ENCODE measurements around the gene CCDC88C.

CCDC88C gene

DNA sequence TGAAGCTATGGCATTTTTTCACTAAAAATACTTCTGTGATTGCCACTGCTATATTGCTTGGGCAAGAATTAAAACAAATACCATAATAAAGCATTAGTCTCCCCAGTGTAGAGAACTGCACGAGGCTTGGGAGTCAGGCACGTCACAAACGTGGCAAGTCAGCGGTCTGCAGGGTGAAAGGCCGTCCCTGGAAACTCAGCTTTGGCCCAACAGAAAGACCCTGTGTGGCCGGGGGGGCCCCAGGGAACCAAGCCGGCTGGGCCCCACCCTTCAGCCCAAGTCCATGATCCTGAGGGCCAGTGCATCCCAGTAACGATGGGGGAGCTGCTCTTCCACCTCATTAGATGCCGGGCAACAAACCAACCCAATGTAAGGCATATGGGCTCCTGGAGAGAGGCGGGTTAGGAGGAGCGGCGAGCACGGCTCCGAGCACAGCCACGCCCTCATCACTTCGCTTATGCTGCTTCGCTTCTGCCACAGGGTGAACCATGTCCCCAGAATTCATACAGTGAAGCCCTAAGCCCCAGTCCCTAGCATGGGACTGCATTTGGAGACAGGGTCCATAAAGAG lies 122.3 kb downstream of the CCDC88C start:
- DNase-seq (ENCODE audit: low read depth) = no peak
- H3K4me3 ChIP-seq (ENCODE audit: control insufficient read depth, low read depth, low read length) = no peak overlapping the region
- TF ChIP-seq, protein P1, sequence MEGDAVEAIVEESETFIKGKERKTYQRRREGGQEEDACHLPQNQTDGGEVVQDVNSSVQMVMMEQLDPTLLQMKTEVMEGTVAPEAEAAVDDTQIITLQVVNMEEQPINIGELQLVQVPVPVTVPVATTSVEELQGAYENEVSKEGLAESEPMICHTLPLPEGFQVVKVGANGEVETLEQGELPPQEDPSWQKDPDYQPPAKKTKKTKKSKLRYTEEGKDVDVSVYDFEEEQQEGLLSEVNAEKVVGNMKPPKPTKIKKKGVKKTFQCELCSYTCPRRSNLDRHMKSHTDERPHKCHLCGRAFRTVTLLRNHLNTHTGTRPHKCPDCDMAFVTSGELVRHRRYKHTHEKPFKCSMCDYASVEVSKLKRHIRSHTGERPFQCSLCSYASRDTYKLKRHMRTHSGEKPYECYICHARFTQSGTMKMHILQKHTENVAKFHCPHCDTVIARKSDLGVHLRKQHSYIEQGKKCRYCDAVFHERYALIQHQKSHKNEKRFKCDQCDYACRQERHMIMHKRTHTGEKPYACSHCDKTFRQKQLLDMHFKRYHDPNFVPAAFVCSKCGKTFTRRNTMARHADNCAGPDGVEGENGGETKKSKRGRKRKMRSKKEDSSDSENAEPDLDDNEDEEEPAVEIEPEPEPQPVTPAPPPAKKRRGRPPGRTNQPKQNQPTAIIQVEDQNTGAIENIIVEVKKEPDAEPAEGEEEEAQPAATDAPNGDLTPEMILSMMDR (conservative IDR thresholded peaks at IDR 0.05; ENCODE audit: control insufficient read depth, insufficient read depth, low read depth, low read length) = no peak

DNA sequence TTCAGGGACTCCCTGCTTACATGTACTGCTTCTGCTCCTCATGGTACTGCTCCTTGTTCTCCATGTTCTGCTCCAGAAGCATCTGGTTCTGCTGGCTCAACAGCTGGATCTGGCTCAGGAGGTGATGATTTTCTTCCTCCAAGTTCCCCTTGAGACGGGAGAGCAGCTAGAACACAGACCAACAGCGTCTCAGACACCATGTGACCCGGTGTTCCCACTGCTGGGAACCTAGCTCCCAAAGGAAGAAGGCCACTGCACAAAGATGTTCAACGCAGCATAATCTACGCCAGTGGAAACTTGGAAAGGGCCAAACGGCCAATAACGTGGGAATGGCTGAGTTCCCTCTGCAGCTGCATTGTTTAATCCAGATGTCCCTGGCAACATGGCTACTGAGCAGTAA lies 123.5 kb downstream of the CCDC88C start:
- TF ChIP-seq, protein P1 (conservative IDR thresholded peaks at IDR 0.05; ENCODE audit: control insufficient read depth, insufficient read depth, low read depth, low read length) = no peak
- peak; percentile 18 for DNase-seq (ENCODE audit: low read depth)
- H3K4me3 ChIP-seq (ENCODE audit: control insufficient read depth, low read depth, low read length) = no peak overlapping the region

DNA sequence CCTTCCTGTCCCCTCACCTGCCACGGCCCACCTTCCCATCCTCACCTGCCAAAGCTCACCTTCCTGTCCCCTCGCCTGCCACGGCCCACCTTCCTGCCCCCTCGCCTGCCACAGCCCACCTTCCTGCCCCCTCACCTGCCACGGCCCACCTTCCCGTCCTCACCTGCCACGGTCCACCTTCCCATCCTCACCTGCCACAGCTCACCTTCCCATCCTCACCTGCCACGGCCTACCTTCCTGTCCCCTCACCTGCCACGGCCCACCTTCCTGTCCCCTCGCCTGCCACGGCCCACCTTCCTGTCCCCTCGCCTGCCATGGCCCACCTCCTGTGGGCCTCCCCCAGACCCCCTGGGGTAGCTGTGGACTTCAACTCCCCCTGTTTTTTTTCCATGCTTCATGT lies 124.3 kb downstream of the CCDC88C start:
- no peak for DNase-seq (ENCODE audit: low read depth)
- no peak overlapping the region for H3K4me3 ChIP-seq (ENCODE audit: control insufficient read depth, low read depth, low read length)
- TF ChIP-seq, protein P1 (conservative IDR thresholded peaks at IDR 0.05; ENCODE audit: control insufficient read depth, insufficient read depth, low read depth, low read length) = no peak

DNA sequence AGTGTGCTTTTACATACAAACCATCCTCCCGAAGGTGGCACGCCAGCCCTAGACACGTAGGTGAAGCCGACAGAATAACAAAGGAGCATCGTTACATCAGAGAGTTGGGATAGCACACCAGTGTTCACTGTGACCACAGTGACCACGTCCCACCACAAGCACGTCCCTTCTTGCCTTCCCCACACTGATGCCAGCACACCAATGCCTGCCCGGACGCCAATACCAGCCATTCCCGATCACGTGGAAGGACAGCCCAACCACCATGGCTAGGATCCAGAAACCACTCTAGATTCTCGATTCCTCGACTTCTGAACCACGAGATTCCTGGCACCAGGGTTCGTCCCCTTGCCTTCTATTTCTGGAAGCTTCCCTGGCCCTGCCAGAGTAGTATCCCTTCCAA lies 125.1 kb downstream of the CCDC88C start:
- DNase-seq (ENCODE audit: low read depth) = no peak
- no peak overlapping the region for H3K4me3 ChIP-seq (ENCODE audit: control insufficient read depth, low read depth, low read length)
- TF ChIP-seq, protein P1 (conservative IDR thresholded peaks at IDR 0.05; ENCODE audit: control insufficient read depth, insufficient read depth, low read depth, low read length) = no peak

DNA sequence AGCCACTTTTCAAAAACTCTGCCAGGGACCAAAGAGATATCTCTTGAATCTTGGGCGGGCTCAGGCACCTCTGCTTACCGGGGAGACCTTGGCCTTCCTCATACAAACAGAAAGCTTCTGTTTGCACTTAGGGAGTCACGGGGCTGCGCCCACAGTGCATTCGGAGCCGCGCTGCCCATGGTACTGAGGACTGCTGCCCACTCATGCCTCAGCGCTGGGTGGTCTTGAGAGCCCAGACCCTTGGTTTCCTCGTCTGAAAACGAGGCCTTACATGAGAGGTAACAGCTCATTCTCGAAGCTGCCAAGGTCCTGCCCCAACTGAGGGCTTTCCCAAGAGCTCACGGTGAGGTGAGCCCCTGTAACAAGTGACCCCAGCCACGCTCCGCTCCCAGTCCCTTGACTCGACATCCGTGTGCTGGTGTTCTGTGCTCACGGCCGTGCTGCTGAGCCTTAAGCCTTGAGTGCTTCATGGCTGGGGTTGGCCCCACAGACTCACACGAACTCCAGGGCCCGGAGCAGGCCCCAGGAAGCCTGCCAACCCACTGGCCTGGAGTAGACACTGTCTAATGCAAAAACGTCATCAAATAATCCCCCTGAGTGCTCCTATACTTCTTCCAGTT lies 125.7 kb downstream of the CCDC88C start:
- no peak for DNase-seq (ENCODE audit: low read depth)
- H3K4me3 ChIP-seq (ENCODE audit: control insufficient read depth, low read depth, low read length) = no peak overlapping the region
- TF ChIP-seq, protein P1 (conservative IDR thresholded peaks at IDR 0.05; ENCODE audit: control insufficient read depth, insufficient read depth, low read depth, low read length) = no peak

DNA sequence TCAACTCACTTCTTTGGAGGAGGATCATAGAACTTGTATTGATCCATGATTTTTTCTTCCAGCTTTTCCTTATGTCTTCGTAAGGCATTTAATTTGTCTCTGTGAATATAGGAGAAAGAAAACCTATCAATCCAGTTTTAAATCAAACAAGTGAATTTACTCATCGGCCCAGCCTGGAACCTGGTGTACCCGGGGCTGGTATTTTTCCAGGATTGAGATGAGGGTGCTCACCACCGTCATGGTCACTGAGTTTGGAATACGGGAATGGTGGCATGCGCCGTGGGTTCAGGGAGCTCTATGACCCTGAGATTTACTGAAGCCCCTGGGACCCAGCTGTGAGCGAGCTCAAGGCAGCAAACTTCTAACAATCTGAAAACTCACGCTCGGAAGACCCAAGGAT lies 126.6 kb downstream of the CCDC88C start:
- no peak overlapping the region for H3K4me3 ChIP-seq (ENCODE audit: control insufficient read depth, low read depth, low read length)
- TF ChIP-seq, protein P1 (conservative IDR thresholded peaks at IDR 0.05; ENCODE audit: control insufficient read depth, insufficient read depth, low read depth, low read length) = no peak

More for the DNA sequence above, 126.6 kb downstream of the CCDC88C start:
- no peak for DNase-seq (ENCODE audit: low read depth)
